Brain microvascular endothelial cell (primary cell): Measurements from ENCODE around the gene DIABLO.

ENCODE experiments used
- DNase-seq: peaks from one replicate; pipeline ENCODE4 v3.0.0-alpha.2; 2020
- H3K27ac ChIP-seq: fragments of 250-450 bp; sonication (Bioruptor Pico); 2 replicates; pipeline ENCODE4 v1.5.1; 2020; ENCODE audit warnings: mild to moderate bottlenecking, moderate library complexity
- H3K27me3 ChIP-seq: fragments of 250-450 bp; sonication (Bioruptor Pico); replicated peaks from 2 replicates; pipeline ENCODE4 v1.5.1; 2020; ENCODE audit warnings: mild to moderate bottlenecking
- H3K36me3 ChIP-seq: fragments of 250-450 bp; sonication (Bioruptor Pico); replicated peaks from 2 replicates; pipeline ENCODE4 v1.5.1; 2020; ENCODE audit warnings: mild to moderate bottlenecking
- H3K4me3 ChIP-seq: 2 replicates; pipeline ENCODE4 v1.5.1; 2011; ENCODE audit warnings: low read depth, mild to moderate bottlenecking, control low read depth, low read length, moderate library complexity
- CTCF ChIP-seq: IDR thresholded peaks from 2 replicates; pipeline ENCODE4 v1.5.1; 2011; ENCODE audit warnings: low read depth, mild to moderate bottlenecking, moderate library complexity, low read length, control low read depth, inconsistent platforms; ENCODE audit errors: missing control alignments
- in situ Hi-C: cut with HindIII; loops from 2 replicates; pipeline ENCODE4 v1.10.0; 2017; ENCODE audit warnings: low sequenced_read_pairs, low pct_ligation_motif_present

DIABLO gene

GRCh38 chr12:122174155-122174845, 51.6 kb downstream of the DIABLO start, which contains the start of gene IL31:
TSS of gene IL31 (minus strand) at chr12:122174221. CDS start at chr12:122174172, 49 bp downstream.
- H3K4me3 ChIP-seq = no peak within 1 kb of the TSS
- no peak within 1 kb of the TSS for H3K27ac ChIP-seq
- in situ Hi-C loops = no loop called here
- no peak for TF ChIP-seq CTCF
- DNase-seq = no peak
- H3K27me3 ChIP-seq = no peaks in the 10 kb centered on the region
- H3K36me3 ChIP-seq = no peaks in the 10 kb centered on the region

GRCh38 chr12:122172262-122172939, 53.5 kb downstream of the DIABLO start:
- H3K4me3 ChIP-seq = no peak overlapping the region
- no peak for DNase-seq
- H3K36me3 ChIP-seq = no peaks in the 10 kb centered on the region
- H3K27me3 ChIP-seq = no peaks in the 10 kb centered on the region
- in situ Hi-C loops = no loop called here
- no peak overlapping the region for H3K27ac ChIP-seq
- TF ChIP-seq CTCF = no peak

- H3K27me3 ChIP-seq = no peaks in the 10 kb centered on the region
- DNase-seq = no peak
- no peak for TF ChIP-seq CTCF
- H3K4me3 ChIP-seq = no peak overlapping the region
- no peak overlapping the region for H3K27ac ChIP-seq
- in situ Hi-C loops = no loop called here
- no peaks in the 10 kb centered on the region for H3K36me3 ChIP-seq
Measured at GRCh38 chr12:122171399-122171798, 54.5 kb downstream of the DIABLO start.

GRCh38 chr12:122168492-122168891, 57.4 kb downstream of the DIABLO start:
- no peak for DNase-seq
- no peak for TF ChIP-seq CTCF
- H3K27ac ChIP-seq = no peak overlapping the region
- no peaks in the 10 kb centered on the region for H3K27me3 ChIP-seq
- no peak overlapping the region for H3K4me3 ChIP-seq
- H3K36me3 ChIP-seq = no peaks in the 10 kb centered on the region
- in situ Hi-C loops = no loop called here

GRCh38 chr12:122167356-122167925, 58.4 kb downstream of the DIABLO start:
- H3K27ac ChIP-seq = no peak overlapping the region
- no peak for TF ChIP-seq CTCF
- no peaks in the 10 kb centered on the region for H3K27me3 ChIP-seq
- no peak for DNase-seq
- H3K4me3 ChIP-seq = no peak overlapping the region
- H3K36me3 ChIP-seq = no peaks in the 10 kb centered on the region
- in situ Hi-C loops = no loop called here
